GM21515 (cell line): ENCODE measurements around the gene EPHB2.

Experiments
- ATAC-seq: cut with Tn5 transposase; IDR thresholded peaks from one replicate; pipeline ENCODE4 v1.9.1; 2021; ENCODE audit not compliant: unreplicated experiment

The EPHB2 gene

GRCh38 chr1:22796642-22797041 lies 86.0 kb downstream of the EPHB2 start:
- no peak for ATAC-seq

GRCh38 chr1:22798083-22798482 lies 87.4 kb downstream of the EPHB2 start:
- no peak for ATAC-seq

GRCh38 chr1:22799971-22800370 lies 89.3 kb downstream of the EPHB2 start:
- no peak for ATAC-seq

- no peak for ATAC-seq
These were observed 90.0 kb downstream of the EPHB2 start for GRCh38 chr1:22800629-22801028.

GRCh38 chr1:22801347-22801746 lies 90.7 kb downstream of the EPHB2 start:
- ATAC-seq: no peak

GRCh38 chr1:22801761-22802160 lies 91.1 kb downstream of the EPHB2 start:
- ATAC-seq: no peak

- ATAC-seq: no peak
These were observed 93.2 kb downstream of the EPHB2 start for GRCh38 chr1:22803833-22804232.

GRCh38 chr1:22804406-22804805 lies 93.8 kb downstream of the EPHB2 start:
- no peak for ATAC-seq

- no peak for ATAC-seq
These were observed 94.5 kb downstream of the EPHB2 start for GRCh38 chr1:22804969-22805671.

GRCh38 chr1:22805672-22806038 lies 95.0 kb downstream of the EPHB2 start:
- ATAC-seq: no peak

GRCh38 chr1:22806584-22806983 lies 95.9 kb downstream of the EPHB2 start:
- no peak for ATAC-seq

- ATAC-seq: no peak
These were observed 96.7 kb downstream of the EPHB2 start for GRCh38 chr1:22807340-22807739.

- ATAC-seq: no peak
These were observed 97.6 kb downstream of the EPHB2 start for GRCh38 chr1:22808186-22808675.

- ATAC-seq: no peak
These were observed 98.2 kb downstream of the EPHB2 start for GRCh38 chr1:22808676-22809483.

- no peak for ATAC-seq
These were observed 99.1 kb downstream of the EPHB2 start for GRCh38 chr1:22809783-22810182.

GRCh38 chr1:22810378-22810777 lies 99.7 kb downstream of the EPHB2 start:
- no peak for ATAC-seq

- no peak for ATAC-seq
These were observed 101.6 kb downstream of the EPHB2 start for GRCh38 chr1:22812092-22812880.

- no peak for ATAC-seq
These were observed 102.6 kb downstream of the EPHB2 start for GRCh38 chr1:22812993-22813790.

GRCh38 chr1:22814176-22815042 lies 103.8 kb downstream of the EPHB2 start:
- no peak for ATAC-seq

- ATAC-seq: no peak
These were observed 104.4 kb downstream of the EPHB2 start for GRCh38 chr1:22815043-22815365.
